Right forelimb (tissue), 1 donor: Measurements from ENCODE around the gene ATP11B.
"Not testable (repeated sequence)": the region's sequence is repeated elsewhere in the genome, so short reads cannot be mapped to it uniquely, and the experiment has no call there.

Experiments
- DNase-seq: peaks from one replicate; pipeline ENCODE4 v3.0.0-alpha.2; 2018

ATP11B gene

GRCh38 chr3:182795389-182795782, 2.1 kb downstream of the ATP11B start:
- no peak for DNase-seq

- DNase-seq: no peak
Observed at GRCh38 chr3:182796310-182796709, 3.0 kb downstream of the ATP11B start.

- DNase-seq: no peak
Observed at GRCh38 chr3:182797876-182798275, 4.6 kb downstream of the ATP11B start.

GRCh38 chr3:182799143-182799542, 5.8 kb downstream of the ATP11B start:
- not testable (repeated sequence) for DNase-seq

- no peak for DNase-seq
Observed at GRCh38 chr3:182800508-182800907, 7.2 kb downstream of the ATP11B start.

GRCh38 chr3:182802413-182803390, 9.4 kb downstream of the ATP11B start:
- no peak for DNase-seq

- no peak for DNase-seq
Observed at GRCh38 chr3:182803596-182803995, 10.3 kb downstream of the ATP11B start.

GRCh38 chr3:182807061-182807460, 13.8 kb downstream of the ATP11B start:
- no peak for DNase-seq

GRCh38 chr3:182808041-182808770, 14.9 kb downstream of the ATP11B start:
- DNase-seq: no peak

- no peak for DNase-seq
Observed at GRCh38 chr3:182809531-182809930, 16.2 kb downstream of the ATP11B start.

GRCh38 chr3:182810574-182811268, 17.4 kb downstream of the ATP11B start:
- no peak for DNase-seq

- no peak for DNase-seq
Observed at GRCh38 chr3:182811269-182811596, 17.9 kb downstream of the ATP11B start.

GRCh38 chr3:182812123-182812522, 18.8 kb downstream of the ATP11B start:
- DNase-seq: no peak

- no peak for DNase-seq
Observed at GRCh38 chr3:182814419-182815062, 21.2 kb downstream of the ATP11B start.

GRCh38 chr3:182816181-182816580, 22.9 kb downstream of the ATP11B start:
- no peak for DNase-seq

GRCh38 chr3:182818296-182818978, 25.1 kb downstream of the ATP11B start:
- DNase-seq: no peak

- no peak for DNase-seq
Observed at GRCh38 chr3:182821221-182821981, 28.1 kb downstream of the ATP11B start.

- DNase-seq: not testable (repeated sequence)
Observed at GRCh38 chr3:182822260-182822659, 29.0 kb downstream of the ATP11B start.

- no peak for DNase-seq
Observed at GRCh38 chr3:182824957-182825356, 31.7 kb downstream of the ATP11B start.

- no peak for DNase-seq
Observed at GRCh38 chr3:182829761-182830405, 36.6 kb downstream of the ATP11B start.
